OCI-LY7 (cell line): ENCODE results near the gene CLVS2.

ENCODE experiments used
- EZH2phosphoT487 ChIP-seq: fragments of 200-600 bp; sonication (generic); IDR thresholded peaks from 2 replicates; pipeline ENCODE4 v1.6.1; 2018; ENCODE audit warnings: low read depth, borderline replicate concordance, mild to moderate bottlenecking, mixed run types, antibody characterized with exemption, low read length, moderate library complexity, mixed read lengths
- TF ChIP-seq, protein P1 (sequence below): fragments of 200-600 bp; sonication (generic); conservative IDR thresholded peaks from 2 replicates; pipeline ENCODE4 v1.5.1; 2014; ENCODE audit warnings: mild to moderate bottlenecking, antibody characterized with exemption, low read length, moderate library complexity, mixed read lengths

DNA sequence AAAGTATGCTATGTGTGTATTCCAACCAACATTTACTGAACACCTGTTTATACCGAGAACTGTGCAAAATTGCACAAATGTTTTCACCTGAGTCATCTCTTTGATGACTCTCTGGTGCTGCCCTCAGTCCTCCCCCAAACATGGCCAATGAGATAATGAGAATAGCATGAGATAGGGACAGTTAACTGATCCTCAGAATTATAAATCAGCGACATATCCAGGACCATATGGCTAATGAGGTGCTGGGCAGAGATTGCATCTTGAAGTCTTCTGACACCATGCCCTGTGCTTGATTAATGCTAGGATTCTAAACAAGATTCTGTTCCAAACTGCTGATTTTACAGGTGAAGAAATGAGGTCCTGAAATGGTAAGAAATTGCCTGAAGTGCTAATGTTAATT is 13.0 kb downstream of the CLVS2 start:
- TF ChIP-seq, protein P1, sequence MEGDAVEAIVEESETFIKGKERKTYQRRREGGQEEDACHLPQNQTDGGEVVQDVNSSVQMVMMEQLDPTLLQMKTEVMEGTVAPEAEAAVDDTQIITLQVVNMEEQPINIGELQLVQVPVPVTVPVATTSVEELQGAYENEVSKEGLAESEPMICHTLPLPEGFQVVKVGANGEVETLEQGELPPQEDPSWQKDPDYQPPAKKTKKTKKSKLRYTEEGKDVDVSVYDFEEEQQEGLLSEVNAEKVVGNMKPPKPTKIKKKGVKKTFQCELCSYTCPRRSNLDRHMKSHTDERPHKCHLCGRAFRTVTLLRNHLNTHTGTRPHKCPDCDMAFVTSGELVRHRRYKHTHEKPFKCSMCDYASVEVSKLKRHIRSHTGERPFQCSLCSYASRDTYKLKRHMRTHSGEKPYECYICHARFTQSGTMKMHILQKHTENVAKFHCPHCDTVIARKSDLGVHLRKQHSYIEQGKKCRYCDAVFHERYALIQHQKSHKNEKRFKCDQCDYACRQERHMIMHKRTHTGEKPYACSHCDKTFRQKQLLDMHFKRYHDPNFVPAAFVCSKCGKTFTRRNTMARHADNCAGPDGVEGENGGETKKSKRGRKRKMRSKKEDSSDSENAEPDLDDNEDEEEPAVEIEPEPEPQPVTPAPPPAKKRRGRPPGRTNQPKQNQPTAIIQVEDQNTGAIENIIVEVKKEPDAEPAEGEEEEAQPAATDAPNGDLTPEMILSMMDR, result no peak
- TF ChIP-seq EZH2phosphoT487, result no peak
